GM21825 (cell line): Measurements from ENCODE around the gene WNT6.

Experiments used
- ATAC-seq: cut with Tn5 transposase; IDR thresholded peaks from one replicate; pipeline ENCODE4 v1.9.1; 2021; ENCODE audit warnings: mild to moderate bottlenecking, moderate library complexity; ENCODE audit not compliant: unreplicated experiment

WNT6 gene

GRCh38 chr2:218859556-218859987, at the start of gene WNT6:
Gene WNT6, plus strand, starts transcription at chr2:218859805. Its CDS starts 233 bp downstream, at chr2:218860038.
- ATAC-seq = no peak

- no peak for ATAC-seq
Measured at GRCh38 chr2:218810256-218810655, 49.3 kb upstream of the WNT6 start.

- ATAC-seq = no peak
Measured at GRCh38 chr2:218811382-218811781, 48.2 kb upstream of the WNT6 start.

- no peak for ATAC-seq
Measured at GRCh38 chr2:218812096-218812815, 47.3 kb upstream of the WNT6 start.

GRCh38 chr2:218812861-218813260, 46.7 kb upstream of the WNT6 start:
- no peak for ATAC-seq

GRCh38 chr2:218813771-218814460, 45.7 kb upstream of the WNT6 start:
- ATAC-seq = no peak

GRCh38 chr2:218814540-218815243, 44.9 kb upstream of the WNT6 start:
- no peak for ATAC-seq

GRCh38 chr2:218815244-218815637, 44.4 kb upstream of the WNT6 start:
- ATAC-seq = no peak

- no peak for ATAC-seq
Measured at GRCh38 chr2:218815649-218816048, 44.0 kb upstream of the WNT6 start.

- no peak for ATAC-seq
Measured at GRCh38 chr2:218816561-218817011, 43.0 kb upstream of the WNT6 start.

- no peak for ATAC-seq
Measured at GRCh38 chr2:218819093-218819492, 40.5 kb upstream of the WNT6 start.

GRCh38 chr2:218820746-218821369, 38.7 kb upstream of the WNT6 start:
- no peak for ATAC-seq

- ATAC-seq = no peak
Measured at GRCh38 chr2:218821605-218822211, 37.9 kb upstream of the WNT6 start.

- no peak for ATAC-seq
Measured at GRCh38 chr2:218822622-218823021, 37.0 kb upstream of the WNT6 start.

- no peak for ATAC-seq
Measured at GRCh38 chr2:218823196-218823855, 36.3 kb upstream of the WNT6 start.

GRCh38 chr2:218824004-218824403, 35.6 kb upstream of the WNT6 start:
- no peak for ATAC-seq

- no peak for ATAC-seq
Measured at GRCh38 chr2:218826791-218827190, 32.8 kb upstream of the WNT6 start.

- ATAC-seq = no peak
Measured at GRCh38 chr2:218827701-218828476, 31.7 kb upstream of the WNT6 start.

GRCh38 chr2:218828477-218828778, 31.2 kb upstream of the WNT6 start:
- no peak for ATAC-seq
